ENCODE results near the gene COPG1.

The COPG1 gene, protein sequence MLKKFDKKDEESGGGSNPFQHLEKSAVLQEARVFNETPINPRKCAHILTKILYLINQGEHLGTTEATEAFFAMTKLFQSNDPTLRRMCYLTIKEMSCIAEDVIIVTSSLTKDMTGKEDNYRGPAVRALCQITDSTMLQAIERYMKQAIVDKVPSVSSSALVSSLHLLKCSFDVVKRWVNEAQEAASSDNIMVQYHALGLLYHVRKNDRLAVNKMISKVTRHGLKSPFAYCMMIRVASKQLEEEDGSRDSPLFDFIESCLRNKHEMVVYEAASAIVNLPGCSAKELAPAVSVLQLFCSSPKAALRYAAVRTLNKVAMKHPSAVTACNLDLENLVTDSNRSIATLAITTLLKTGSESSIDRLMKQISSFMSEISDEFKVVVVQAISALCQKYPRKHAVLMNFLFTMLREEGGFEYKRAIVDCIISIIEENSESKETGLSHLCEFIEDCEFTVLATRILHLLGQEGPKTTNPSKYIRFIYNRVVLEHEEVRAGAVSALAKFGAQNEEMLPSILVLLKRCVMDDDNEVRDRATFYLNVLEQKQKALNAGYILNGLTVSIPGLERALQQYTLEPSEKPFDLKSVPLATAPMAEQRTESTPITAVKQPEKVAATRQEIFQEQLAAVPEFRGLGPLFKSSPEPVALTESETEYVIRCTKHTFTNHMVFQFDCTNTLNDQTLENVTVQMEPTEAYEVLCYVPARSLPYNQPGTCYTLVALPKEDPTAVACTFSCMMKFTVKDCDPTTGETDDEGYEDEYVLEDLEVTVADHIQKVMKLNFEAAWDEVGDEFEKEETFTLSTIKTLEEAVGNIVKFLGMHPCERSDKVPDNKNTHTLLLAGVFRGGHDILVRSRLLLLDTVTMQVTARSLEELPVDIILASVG

GRCh38 chr3:129249284-129250065 lies at the start of gene COPG1:
Gene COPG1 (plus strand): TSS chr3:129249606. CDS start chr3:129249710, 104 bp downstream.
- TF ChIP-seq CEBPB (IDR thresholded peaks at IDR 0.05) (no peak), REST (IDR thresholded peaks at IDR 0.05; ENCODE audit: low read depth) (no peak), TAF1 (IDR thresholded peaks at IDR 0.05; ENCODE audit: low read depth) (peak; percentile 72), MAX (IDR thresholded peaks at IDR 0.05) (peak; percentile 44), EGR1 (IDR thresholded peaks at IDR 0.05) (no peak), FOXM1 (IDR thresholded peaks at IDR 0.05; ENCODE audit: borderline replicate concordance, low read depth) (no peak), YY1 (IDR thresholded peaks at IDR 0.05; ENCODE audit: low read depth) (no peak), NFIC (IDR thresholded peaks at IDR 0.05) (no peak), TEAD4 (IDR thresholded peaks at IDR 0.05) (no peak), RAD21 (IDR thresholded peaks at IDR 0.05; ENCODE audit: low read depth) (no peak), CREB1 (IDR thresholded peaks at IDR 0.05; ENCODE audit: low read depth) (no peak)

GRCh38 chr3:129204473-129204872 lies 44.9 kb upstream of the COPG1 start:
- no peak for TF ChIP-seq ZBTB7A (IDR thresholded peaks at IDR 0.05; ENCODE audit: low read depth)
- TF ChIP-seq FOXM1 (IDR thresholded peaks at IDR 0.05; ENCODE audit: borderline replicate concordance, low read depth): no peak
- TF ChIP-seq RAD21 (IDR thresholded peaks at IDR 0.05; ENCODE audit: low read depth): no peak
- TF ChIP-seq TAF1 (IDR thresholded peaks at IDR 0.05; ENCODE audit: low read depth): no peak
- TF ChIP-seq EGR1 (IDR thresholded peaks at IDR 0.05): no peak
- no peak for TF ChIP-seq YY1 (IDR thresholded peaks at IDR 0.05; ENCODE audit: low read depth)
- TF ChIP-seq, protein P1, sequence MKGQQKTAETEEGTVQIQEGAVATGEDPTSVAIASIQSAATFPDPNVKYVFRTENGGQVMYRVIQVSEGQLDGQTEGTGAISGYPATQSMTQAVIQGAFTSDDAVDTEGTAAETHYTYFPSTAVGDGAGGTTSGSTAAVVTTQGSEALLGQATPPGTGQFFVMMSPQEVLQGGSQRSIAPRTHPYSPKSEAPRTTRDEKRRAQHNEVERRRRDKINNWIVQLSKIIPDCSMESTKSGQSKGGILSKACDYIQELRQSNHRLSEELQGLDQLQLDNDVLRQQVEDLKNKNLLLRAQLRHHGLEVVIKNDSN (IDR thresholded peaks at IDR 0.05): no peak
- no peak for TF ChIP-seq CREB1 (IDR thresholded peaks at IDR 0.05; ENCODE audit: low read depth)
- TF ChIP-seq TEAD4 (IDR thresholded peaks at IDR 0.05): no peak
- TF ChIP-seq TCF12 (IDR thresholded peaks at IDR 0.05; ENCODE audit: low read depth): no peak
- no peak for TF ChIP-seq CEBPB (IDR thresholded peaks at IDR 0.05)
- no peak for TF ChIP-seq MAX (IDR thresholded peaks at IDR 0.05)
- no peak for TF ChIP-seq EP300 (IDR thresholded peaks at IDR 0.05; ENCODE audit: borderline replicate concordance)
- no peak for TF ChIP-seq REST (IDR thresholded peaks at IDR 0.05; ENCODE audit: low read depth)
- no peak for TF ChIP-seq NFIC (IDR thresholded peaks at IDR 0.05)

DNA sequence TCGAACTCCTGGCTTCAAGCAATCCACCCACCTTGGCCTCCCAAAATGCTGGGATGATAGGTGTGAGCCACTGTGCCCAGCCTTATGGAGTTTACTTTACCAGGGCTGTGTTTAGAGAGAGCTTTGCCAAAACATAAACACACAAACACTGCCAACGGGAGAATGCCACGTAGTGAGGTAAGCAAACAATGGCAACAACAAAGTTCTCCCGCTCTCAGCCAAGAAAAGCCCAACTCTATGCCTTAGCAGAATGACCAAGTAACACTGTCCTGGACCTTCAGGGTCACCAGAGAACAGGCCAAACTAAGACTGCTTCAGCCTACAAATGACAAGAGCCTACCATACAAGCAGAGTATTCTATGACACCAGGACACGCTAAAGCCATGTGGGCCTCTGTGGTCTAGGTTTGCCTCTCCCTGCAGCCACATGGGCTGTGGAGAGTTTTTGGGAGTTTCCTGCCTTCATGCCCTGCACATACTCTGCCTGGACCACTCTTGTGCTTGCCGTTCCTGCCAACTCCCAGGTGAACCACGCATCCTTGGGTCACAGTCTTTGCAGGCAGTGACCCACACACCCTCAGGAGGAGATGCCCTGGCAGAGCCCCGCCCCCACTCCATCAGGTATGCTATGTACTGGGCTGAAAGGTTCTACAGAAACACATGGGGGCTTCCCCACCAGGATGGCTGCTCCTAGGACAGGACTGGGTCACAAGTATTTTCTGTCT lies 44.1 kb upstream of the COPG1 start:
- TF ChIP-seq REST (IDR thresholded peaks at IDR 0.05; ENCODE audit: low read depth) (no peak), NFIC (IDR thresholded peaks at IDR 0.05) (no peak), CREB1 (IDR thresholded peaks at IDR 0.05; ENCODE audit: low read depth) (no peak), EP300 (IDR thresholded peaks at IDR 0.05; ENCODE audit: borderline replicate concordance) (no peak), YY1 (IDR thresholded peaks at IDR 0.05; ENCODE audit: low read depth) (no peak), TCF12 (IDR thresholded peaks at IDR 0.05; ENCODE audit: low read depth) (no peak), TAF1 (IDR thresholded peaks at IDR 0.05; ENCODE audit: low read depth) (no peak), RAD21 (IDR thresholded peaks at IDR 0.05; ENCODE audit: low read depth) (no peak), FOXM1 (IDR thresholded peaks at IDR 0.05; ENCODE audit: borderline replicate concordance, low read depth) (no peak)
- TF ChIP-seq, protein P1 (IDR thresholded peaks at IDR 0.05): no peak
